Measurements from ENCODE around the gene TCERG1.

TCERG1 gene

GRCh38 chr5:146520731-146521130 lies 73.6 kb downstream of the TCERG1 start:
- H3K4me3 ChIP-seq (ENCODE audit: low read length): no peak overlapping the region
- TF ChIP-seq ZNF274 (IDR thresholded peaks at IDR 0.05; ENCODE audit: low read depth, low read length): no peak

GRCh38 chr5:146521403-146522106 lies 74.4 kb downstream of the TCERG1 start:
- no peak overlapping the region for H3K4me3 ChIP-seq (ENCODE audit: low read length)
- TF ChIP-seq ZNF274 (IDR thresholded peaks at IDR 0.05; ENCODE audit: low read depth, low read length): no peak

GRCh38 chr5:146523698-146524097 lies 76.6 kb downstream of the TCERG1 start:
- TF ChIP-seq ZNF274 (IDR thresholded peaks at IDR 0.05; ENCODE audit: low read depth, low read length): no peak
- H3K4me3 ChIP-seq (ENCODE audit: low read length): no peak overlapping the region

- no peak for TF ChIP-seq ZNF274 (IDR thresholded peaks at IDR 0.05; ENCODE audit: low read depth, low read length)
- H3K4me3 ChIP-seq (ENCODE audit: low read length): no peak overlapping the region
Measured at GRCh38 chr5:146527785-146528184, 80.7 kb downstream of the TCERG1 start.

- no peak for TF ChIP-seq ZNF274 (IDR thresholded peaks at IDR 0.05; ENCODE audit: low read depth, low read length)
- H3K4me3 ChIP-seq (ENCODE audit: low read length): no peak overlapping the region
Measured at GRCh38 chr5:146528236-146528635, 81.1 kb downstream of the TCERG1 start.

GRCh38 chr5:146529984-146530383 lies 82.9 kb downstream of the TCERG1 start:
- TF ChIP-seq ZNF274 (IDR thresholded peaks at IDR 0.05; ENCODE audit: low read depth, low read length): no peak
- H3K4me3 ChIP-seq (ENCODE audit: low read length): no peak overlapping the region

- no peak overlapping the region for H3K4me3 ChIP-seq (ENCODE audit: low read length)
Measured at GRCh38 chr5:146533260-146533857, 86.2 kb downstream of the TCERG1 start.

GRCh38 chr5:146533882-146534281 lies 86.7 kb downstream of the TCERG1 start:
- no peak overlapping the region for H3K4me3 ChIP-seq (ENCODE audit: low read length)
- no peak for TF ChIP-seq ZNF274 (IDR thresholded peaks at IDR 0.05; ENCODE audit: low read depth, low read length)

More at GRCh38 chr5:146533260-146533857, 86.2 kb downstream of the TCERG1 start:
- no peak for TF ChIP-seq ZNF274 (IDR thresholded peaks at IDR 0.05; ENCODE audit: low read depth, low read length)

- H3K4me3 ChIP-seq (ENCODE audit: low read length): no peak overlapping the region
- no peak for TF ChIP-seq ZNF274 (IDR thresholded peaks at IDR 0.05; ENCODE audit: low read depth, low read length)
Measured at GRCh38 chr5:146538432-146538831, 91.3 kb downstream of the TCERG1 start.

GRCh38 chr5:146539973-146540372 lies 92.8 kb downstream of the TCERG1 start:
- TF ChIP-seq ZNF274 (IDR thresholded peaks at IDR 0.05; ENCODE audit: low read depth, low read length): no peak

GRCh38 chr5:146540414-146540813 lies 93.3 kb downstream of the TCERG1 start:
- H3K4me3 ChIP-seq (ENCODE audit: low read length): no peak overlapping the region
- TF ChIP-seq ZNF274 (IDR thresholded peaks at IDR 0.05; ENCODE audit: low read depth, low read length): no peak

More at GRCh38 chr5:146539973-146540372, 92.8 kb downstream of the TCERG1 start:
- no peak overlapping the region for H3K4me3 ChIP-seq (ENCODE audit: low read length)

GRCh38 chr5:146541958-146542849 lies 95.1 kb downstream of the TCERG1 start:
- no peak for TF ChIP-seq ZNF274 (IDR thresholded peaks at IDR 0.05; ENCODE audit: low read depth, low read length)
- H3K4me3 ChIP-seq (ENCODE audit: low read length): no peak overlapping the region

GRCh38 chr5:146544232-146544631 lies 97.1 kb downstream of the TCERG1 start:
- TF ChIP-seq ZNF274 (IDR thresholded peaks at IDR 0.05; ENCODE audit: low read depth, low read length): no peak

GRCh38 chr5:146548781-146549449 lies 101.8 kb downstream of the TCERG1 start:
- H3K4me3 ChIP-seq (ENCODE audit: low read length): no peak overlapping the region
- no peak for TF ChIP-seq ZNF274 (IDR thresholded peaks at IDR 0.05; ENCODE audit: low read depth, low read length)

More at GRCh38 chr5:146544232-146544631, 97.1 kb downstream of the TCERG1 start:
- no peak overlapping the region for H3K4me3 ChIP-seq (ENCODE audit: low read length)

Measured in GM08714 (cell line).